Right lobe of liver (tissue), 4 donors: Measurements from ENCODE around the gene GRK7.

Source experiments
- CTCF ChIP-seq, 4 donors: fragments of 200-600 bp in 3 of 4; fragments of 450-650 bp in 1 of 4; IDR thresholded peaks; one replicate each; pipeline versions ENCODE4 v1.5.1 to v1.8.0; 2016 to 2022; ENCODE audit warnings: antibody characterized with exemption in 4 of 4, mild to moderate bottlenecking in 2 of 4
- POLR2A ChIP-seq: fragments of 450-650 bp; IDR thresholded peaks from one replicate; pipeline ENCODE4 v1.6.1; 2017; ENCODE audit warnings: antibody characterized with exemption, mild to moderate bottlenecking
- donor health status: DM: no; HTN: no; CAD: no.
- donor health status: DM: no; HTN: no; CAD: no.
- donor health status: DM: no; HTN: yes; CAD: no.

- TF ChIP-seq CTCF (IDR thresholded peaks at IDR 0.05) (no peak), POLR2A (no peak)
Observed at GRCh38 chr3:141790171-141790570, 27.0 kb downstream of the GRK7 start.
